Sciatic nerve (tissue), 2 donors: ENCODE measurements around the gene PLA1A. TPM values are rescaled to one million over a fixed set of nuclear protein-coding genes. Genes with fewer than 3 reads are reported as not detected.
A peak's percentile ranks its signal among the peaks of the same experiment; 100 is the strongest.
"Not testable (repeated sequence)": the region's sequence is repeated elsewhere in the genome, so short reads cannot be mapped to it uniquely, and the experiment has no call there.

Source experiments
- ATAC-seq: fragments of 200-7000 bp; cut with Tn5 transposase; one replicate; pipeline ENCODE4 v1.9.1; 2020; ENCODE audit warnings: mild to moderate bottlenecking, moderate library complexity
- DNase-seq: peaks from one replicate; pipeline ENCODE4 v3.0.0-alpha.2; 2020; ENCODE audit warnings: low spot score
- intact Hi-C: fragments of 100-400 bp; cut with DNase I; formaldehyde crosslinking; loops from one replicate; pipeline ENCODE4 v1.14.2; 2022
- total RNA-seq: library from RNA; stranded (reverse); fragmentation: NEBNext Ultra II Directional; extraction: Animal tissue kit (Norgen Biotek cat#: 25700); gene quantifications from one replicate; pipeline ENCODE4 v1.2.1, GENCODE V29; 2021
- donor health status: DM: no; HTN: no; CAD: no.
- donor health status: DM: no; HTN: no; CAD: no.

PLA1A gene
- total RNA-seq, 1 donor from 2014 or later = 0.76 TPM

DNA sequence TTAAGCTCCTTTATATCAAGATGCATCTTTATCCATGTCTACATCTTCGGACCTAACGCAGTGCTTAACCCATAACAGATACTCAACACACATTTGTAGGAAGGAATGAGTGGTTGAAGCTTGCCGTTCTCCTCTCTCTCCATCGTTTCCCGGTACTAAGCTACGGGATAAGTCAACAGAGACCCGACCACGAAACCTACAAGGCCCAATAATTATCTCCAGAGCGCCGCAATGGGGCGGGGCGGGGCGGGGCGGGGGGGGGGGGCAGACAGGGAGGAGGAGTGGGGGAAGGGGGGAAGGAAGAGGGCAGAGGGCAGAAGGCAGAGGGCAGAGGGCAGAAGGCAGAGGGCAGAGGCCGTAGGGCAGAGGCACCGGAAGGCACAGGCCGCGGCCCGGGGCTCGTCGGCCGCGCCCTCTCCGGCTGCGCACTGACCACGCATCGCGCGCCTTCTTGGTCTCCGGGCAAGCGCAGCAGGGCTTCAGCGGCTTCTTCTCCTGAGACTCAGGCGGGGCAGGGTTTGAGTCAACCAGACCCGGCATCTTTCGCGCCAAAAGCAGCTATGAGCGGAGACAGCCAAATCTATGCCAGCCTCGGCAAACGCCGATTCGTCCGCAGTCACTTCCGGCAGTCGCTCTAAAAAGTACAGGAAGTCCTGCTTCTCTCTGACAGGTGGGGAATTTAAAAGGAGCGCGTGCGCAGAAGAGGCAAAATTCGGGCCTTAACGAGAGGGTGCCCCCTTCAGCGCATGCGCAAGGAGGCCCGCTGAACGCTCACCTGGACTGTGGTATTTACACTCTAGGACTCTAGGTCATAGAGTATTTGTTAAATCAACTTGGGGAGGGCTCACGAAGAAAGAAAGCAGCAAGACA lies 79.3 kb downstream of the PLA1A start, which contains the start of gene COX17:
Gene COX17 (minus strand): TSS at position 636 of the 870 bp plus-strand sequence. CDS start 96 bp downstream, at position 540.
- ATAC-seq (peak; percentile 98), DNase-seq (peak; percentile 95)
- intact Hi-C loops = no loop called here

DNA sequence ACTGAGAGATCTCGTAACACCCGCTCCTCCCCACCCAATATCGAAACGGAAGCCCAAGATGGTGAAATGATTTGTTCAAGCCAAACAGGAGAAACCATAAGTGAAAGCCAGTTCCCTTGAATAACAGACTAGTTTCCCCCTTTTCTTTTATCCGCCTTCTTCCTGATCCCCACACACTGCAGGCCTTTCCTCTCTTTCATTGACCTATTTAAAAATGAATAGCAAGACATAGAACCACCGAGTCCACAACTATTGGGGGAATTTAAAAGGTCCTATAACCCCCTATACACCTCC lies 79.9 kb downstream of the PLA1A start:
- intact Hi-C loops = no loop called here
- DNase-seq = no peak
- no peak for ATAC-seq

GRCh38 chr3:119678209-119678608 lies 80.5 kb downstream of the PLA1A start:
- ATAC-seq, DNase-seq, intact Hi-C loops: not testable (repeated sequence)

Other genes with a start within 250 kb of the PLA1A start
- 48.2 TPM for gene TMEM39A, start 134.3 kb upstream of the PLA1A start, total RNA-seq
- 19.0 TPM for gene POGLUT1, start 128.9 kb upstream of the PLA1A start, total RNA-seq
- gene TIMMDC1, start 99.3 kb upstream of the PLA1A start, total RNA-seq = 92.7 TPM
- 1.6 TPM for gene CD80, start 38.3 kb upstream of the PLA1A start, total RNA-seq
- gene ADPRH, start 18.4 kb upstream of the PLA1A start, total RNA-seq = 9.3 TPM
- 4.9 TPM for gene POPDC2, start 62.7 kb downstream of the PLA1A start, total RNA-seq
- gene COX17, start 79.5 kb downstream of the PLA1A start, total RNA-seq = 38.8 TPM
- 17.3 TPM for gene CFAP91, start 105.1 kb downstream of the PLA1A start, total RNA-seq
- not detected for gene NR1I2, start 184.2 kb downstream of the PLA1A start, total RNA-seq